SK-N-SH (cell line): ENCODE results near the gene EDIL3. TPM values are rescaled to one million over a fixed set of nuclear protein-coding genes. Genes with fewer than 3 reads are reported as not detected.
A peak's percentile ranks its signal among the peaks of the same experiment; 100 is the strongest.

ENCODE experiments used
- CTCF ChIA-PET: fragments of 300-600, 350-600 bp; formaldehyde crosslinking; extraction: SDS; loops from one replicate; lab custom pipeline; 2021; lab: Yijun Ruan, JAX
- POLR2A ChIA-PET: fragments of 350-600 bp; sonication (Branson Sonifier 250); formaldehyde crosslinking; extraction: SDS; loops from one replicate; lab custom pipeline; 2020; ENCODE audit warnings: antibody characterized with exemption, inconsistent platforms; lab: Yijun Ruan, JAX
- DNase-seq: peaks from one replicate; pipeline ENCODE4 v3.0.0; 2012
- H2AFZ ChIP-seq: fragments of 200-600 bp; sonication (generic); 2 replicates; pipeline ENCODE4 v1.8.1; 2016; ENCODE audit warnings: antibody characterized with exemption, mild to moderate bottlenecking, low read depth
- H3F3A ChIP-seq: fragments of 200-600 bp; sonication (generic); replicated peaks from 2 replicates; pipeline ENCODE3; 2016; ENCODE audit warnings: antibody characterized with exemption, mild to moderate bottlenecking; ENCODE audit not compliant: insufficient read depth
- H3K27ac ChIP-seq, 2 experiments: fragments of 200-500 bp in 1 of 2; fragments of 200-600 bp in 1 of 2; sonication (Bioruptor generic) in 1 of 2; sonication (generic), shearing (Covaris generic) in 1 of 2; 2 replicates each; pipeline versions ENCODE4 v1.5.1 to v1.6.1; 2014 to 2016; ENCODE audit warnings: low read depth in 2 of 2, inconsistent platforms in 1 of 2, low read length in 1 of 2, mild to moderate bottlenecking in 1 of 2, mixed read lengths in 1 of 2
- H3K27me3 ChIP-seq: fragments of 200-600 bp; sonication (generic), shearing (Covaris generic); 2 replicates; pipeline ENCODE4 v1.6.1; 2016; ENCODE audit warnings: mixed run types; ENCODE audit not compliant: insufficient read depth
- H3K36me3 ChIP-seq, 2 experiments: fragments of 200-500 bp in 1 of 2; fragments of 200-600 bp in 1 of 2; sonication (Bioruptor generic) in 1 of 2; sonication (generic) in 1 of 2; replicated peaks in 1 of 2; 2 replicates each; pipeline versions ENCODE3 to v1.5.1; 2014 to 2016; ENCODE audit warnings: low read length in 1 of 2, mild to moderate bottlenecking in 1 of 2; ENCODE audit not compliant: insufficient read depth in 2 of 2, control insufficient read depth in 1 of 2
- H3K4me1 ChIP-seq, 2 experiments: fragments of 200-500 bp in 1 of 2; fragments of 200-600 bp in 1 of 2; sonication (Bioruptor generic) in 1 of 2; sonication (generic), shearing (Covaris generic) in 1 of 2; 2 replicates each; pipeline versions ENCODE4 v1.5.1 to v1.6.1; 2014 to 2016; ENCODE audit warnings: low read depth in 1 of 2, low read length in 1 of 2, mixed run types in 1 of 2; ENCODE audit not compliant: insufficient read depth in 2 of 2, control insufficient read depth in 1 of 2
- H3K4me2 ChIP-seq: fragments of 200-600 bp; sonication (generic), shearing (Covaris generic); 2 replicates; pipeline ENCODE4 v1.6.1; 2017; ENCODE audit warnings: mixed run types
- H3K4me3 ChIP-seq, 2 experiments: fragments of 200-500 bp in 1 of 2; fragments of 200-600 bp in 1 of 2; sonication (Bioruptor generic) in 1 of 2; sonication (generic), shearing (Covaris generic) in 1 of 2; 2 replicates each; pipeline versions ENCODE4 v1.5.1 to v1.8.1; 2014 to 2016; ENCODE audit warnings: low read depth in 2 of 2, inconsistent platforms in 1 of 2, low read length in 1 of 2, mild to moderate bottlenecking in 1 of 2, mixed read lengths in 1 of 2, moderate library complexity in 1 of 2
- H3K79me2 ChIP-seq: fragments of 200-600 bp; sonication (generic); 2 replicates; pipeline ENCODE4 v1.8.1; 2017; ENCODE audit warnings: mild to moderate bottlenecking; ENCODE audit not compliant: insufficient read depth
- H3K9ac ChIP-seq: fragments of 200-600 bp; sonication (generic); 2 replicates; pipeline ENCODE4 v1.6.1; 2017; ENCODE audit warnings: mixed run types
- H3K9me2 ChIP-seq: fragments of 200-600 bp; sonication (generic); 2 replicates; pipeline ENCODE4 v1.6.1; 2017; ENCODE audit warnings: mixed run types
- H3K9me3 ChIP-seq: fragments of 200-600 bp; sonication (generic); 2 replicates; pipeline ENCODE4 v1.6.1; 2017; ENCODE audit warnings: mixed run types, mild to moderate bottlenecking, moderate library complexity
- H4K20me1 ChIP-seq: fragments of 200-600 bp; sonication (generic); 2 replicates; pipeline ENCODE4 v1.6.1; 2017; ENCODE audit warnings: mild to moderate bottlenecking, mixed run types; ENCODE audit not compliant: insufficient read depth
- IRF3 ChIP-seq: fragments of 150-350 bp; IDR thresholded peaks from 2 replicates; pipeline ENCODE4 v1.6.1; 2016; ENCODE audit warnings: mild to moderate bottlenecking, low read depth, low read length
- JUND ChIP-seq: IDR thresholded peaks from 2 replicates; pipeline ENCODE4 v1.4.0; 2012
- MEF2A ChIP-seq: IDR thresholded peaks from 2 replicates; pipeline ENCODE4 v1.4.0; 2012; ENCODE audit warnings: low read depth, borderline replicate concordance
- MXI1 ChIP-seq: IDR thresholded peaks from 2 replicates; pipeline ENCODE4 v1.6.1; 2012; ENCODE audit warnings: mild to moderate bottlenecking, low read depth, low read length, improper control_type of control experiment
- RFX5 ChIP-seq: IDR thresholded peaks from 2 replicates; pipeline ENCODE4 v1.6.1; 2012; ENCODE audit warnings: mild to moderate bottlenecking, improper control_type of control experiment, low read length
- TAF1 ChIP-seq: IDR thresholded peaks from 2 replicates; pipeline ENCODE4 v1.6.1; 2012; ENCODE audit warnings: low read depth, mild to moderate bottlenecking, low read length, moderate library complexity, borderline replicate concordance
- TCF12 ChIP-seq: IDR thresholded peaks from 2 replicates; pipeline ENCODE4 v1.4.0; 2012
- ZBTB33 ChIP-seq: IDR thresholded peaks from 2 replicates; pipeline ENCODE4 v1.4.0; 2012; ENCODE audit warnings: low read depth, borderline replicate concordance
- WGBS: methylation state at CpG from one replicate; pipeline ENCODE4 v1.1.6; 2017; ENCODE audit warnings: low lambda C conversion rate; 5-methylcytosine and 5-hydroxymethylcytosine counted together
- polyA plus RNA-seq, 3 experiments: library from polyadenylated mRNA; depleted of rRNA; stranded (reverse); fragments of >200 nt; gene quantifications; 2 replicates each; pipeline ENCODE4 v1.2.3, GENCODE V29; 2012

The EDIL3 gene
- polyA plus RNA-seq, 1 of the 3 experiments (the other 2 are of a cell fraction), result 51.5 TPM

- TF ChIP-seq ZBTB33 (no peak), IRF3 (no peak)
Observed at GRCh38 chr5:84202136-84202535, 182.5 kb downstream of the EDIL3 start (continued).

- H3K4me3 ChIP-seq, result no peak overlapping the region
- H3K4me1 ChIP-seq, result peaks cover 0 to 8% of the 10 kb centered on the region in 2 experiments; a peak in 1 of 4 replicates
- TF ChIP-seq MEF2A, result no peak
- TF ChIP-seq MXI1, result no peak
- TF ChIP-seq TAF1, result no peak
- POLR2A ChIA-PET, result no interaction called here
- H3K27me3 ChIP-seq, result no peaks in the 10 kb centered on the region
- H3K27ac ChIP-seq, result no peak overlapping the region
- no peaks in the 10 kb centered on the region for H3K9me2 ChIP-seq
- H3K9me3 ChIP-seq, result no peaks in the 10 kb centered on the region
- no peak overlapping the region for H2AFZ ChIP-seq
- WGBS, result 71% methylated on average over 2 of the region's 2 CpGs
- H3K4me2 ChIP-seq, result no peak overlapping the region
- CTCF ChIA-PET, result no interaction called here
- no peak overlapping the region for H3K9ac ChIP-seq
- H4K20me1 ChIP-seq, result no peaks in the 10 kb centered on the region
- H3K79me2 ChIP-seq, result peaks cover 6% of the 10 kb centered on the region
- peaks cover 0 to 15% of the 10 kb centered on the region in 2 experiments for H3K36me3 ChIP-seq
- no peaks in the 10 kb centered on the region for H3F3A ChIP-seq
- no peak for DNase-seq
Observed at GRCh38 chr5:84197538-84197937, 187.1 kb downstream of the EDIL3 start.

GRCh38 chr5:84191281-84191680, 193.4 kb downstream of the EDIL3 start:
- Histone ChIP-seq H3K4me3 (no peak overlapping the region), H4K20me1 (no peaks in the 10 kb centered on the region), H3K4me1 (peaks cover 0 to 5% of the 10 kb centered on the region in 2 experiments; a peak in 1 of 4 replicates), H3K9ac (no peak overlapping the region), H3K79me2 (peaks cover 5% of the 10 kb centered on the region), H3K9me3 (no peaks in the 10 kb centered on the region), H3K36me3 (peaks cover 0 to 10% of the 10 kb centered on the region in 2 experiments), H3K4me2 (no peak overlapping the region), H3K27me3 (no peaks in the 10 kb centered on the region), H3K9me2 (no peaks in the 10 kb centered on the region), H2AFZ (no peak overlapping the region), H3F3A (no peaks in the 10 kb centered on the region), H3K27ac (no peak overlapping the region; a peak in 1 of 4 replicates)
- DNase-seq, result no peak
- 67% methylated on average over 2 of the region's 2 CpGs for WGBS
- CTCF ChIA-PET, result interaction anchor here (0.8 to 1.0 kb wide), 2 partner anchors 38 to 53 kb away, joined by 3 to 4 read pairs; no protein-coding TSS in a partner anchor
- TF ChIP-seq TCF12 (peak; percentile 48; the same call in 1 of the 2 replicates), RFX5 (no peak), JUND (no peak)
- POLR2A ChIA-PET, result no interaction called here
